Hepatocyte (in vitro differentiated cells): ENCODE measurements around the gene UNC45B.
"Not testable (repeated sequence)": the region's sequence is repeated elsewhere in the genome, so short reads cannot be mapped to it uniquely, and the experiment has no call there.

Source experiments
- CTCF ChIP-seq: fragments of 200-600 bp; sonication (generic); IDR thresholded peaks from 2 replicates; pipeline ENCODE4 v1.5.1; 2016; ENCODE audit warnings: antibody characterized with exemption, mild to moderate bottlenecking; ENCODE audit not compliant: poor library complexity
- EZH2 ChIP-seq: fragments of 200-600 bp; sonication (generic); IDR thresholded peaks from 2 replicates; pipeline ENCODE4 v1.6.1; 2016; ENCODE audit warnings: antibody characterized with exemption, mild to moderate bottlenecking, borderline replicate concordance
- EZH2phosphoT487 ChIP-seq: fragments of 200-600 bp; sonication (generic); IDR thresholded peaks from one replicate; pipeline ENCODE4 v1.6.1; 2018; ENCODE audit warnings: antibody characterized with exemption, mild to moderate bottlenecking, low read depth, moderate library complexity; ENCODE audit not compliant: unreplicated experiment, severe bottlenecking

DNA sequence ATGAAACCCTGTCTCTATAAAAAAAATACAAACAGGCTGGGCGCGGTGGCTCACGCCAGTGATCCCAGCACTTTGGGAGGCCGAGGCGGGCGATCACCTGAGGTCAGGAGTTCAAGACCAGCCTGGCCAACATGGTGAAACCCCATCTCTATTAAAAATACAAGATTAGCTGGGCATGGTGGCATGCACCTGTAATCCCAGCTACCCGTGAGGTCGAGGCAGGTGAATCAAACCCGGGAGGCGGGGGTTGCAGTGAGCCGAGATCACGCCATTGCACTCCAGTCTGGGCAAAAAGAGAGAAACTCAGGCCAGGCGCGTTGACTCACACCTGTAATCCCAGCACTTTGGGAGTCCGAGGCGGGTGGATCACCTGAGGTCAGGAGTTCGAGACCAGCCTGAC is 36.8 kb upstream of the UNC45B start:
- not testable (repeated sequence) for TF ChIP-seq CTCF, EZH2, EZH2phosphoT487
